ENCODE measurements around the gene SPATA19.
"Not testable (repeated sequence)": the region's sequence is repeated elsewhere in the genome, so short reads cannot be mapped to it uniquely, and the experiment has no call there.

Gene SPATA19

GRCh38 chr11:133845413-133845812 is at the start of gene SPATA19:
Gene SPATA19, minus strand, starts transcription at chr11:133845513. Its CDS starts 67 bp downstream, at chr11:133845446.
- DNase-seq, result no peak

- no peak for DNase-seq
Measured at GRCh38 chr11:133895061-133895479, 49.8 kb upstream of the SPATA19 start.

- no peak for DNase-seq
Measured at GRCh38 chr11:133893381-133893780, 48.1 kb upstream of the SPATA19 start.

GRCh38 chr11:133892584-133893380 is 47.5 kb upstream of the SPATA19 start:
- DNase-seq, result no peak

DNA sequence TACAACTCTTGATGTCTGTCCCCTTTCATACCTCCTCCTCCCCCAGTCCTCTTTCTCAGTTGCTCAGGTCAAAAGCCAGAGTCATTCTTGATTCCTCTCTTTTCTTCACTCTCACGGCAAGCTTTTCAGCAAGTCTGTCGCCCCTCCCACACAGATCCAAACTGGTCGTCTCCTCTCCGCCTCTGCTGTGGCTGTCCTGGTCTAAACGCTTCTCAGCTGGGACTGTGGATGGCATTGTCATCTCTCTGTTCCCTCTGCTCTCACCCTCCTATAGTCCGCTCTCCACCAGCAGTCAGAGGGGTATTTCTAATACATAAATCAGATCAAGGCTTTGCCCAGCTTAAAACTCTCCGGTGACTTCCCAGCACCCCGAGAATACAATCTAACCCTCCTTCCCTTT is 46.8 kb upstream of the SPATA19 start:
- DNase-seq, result no peak

DNA sequence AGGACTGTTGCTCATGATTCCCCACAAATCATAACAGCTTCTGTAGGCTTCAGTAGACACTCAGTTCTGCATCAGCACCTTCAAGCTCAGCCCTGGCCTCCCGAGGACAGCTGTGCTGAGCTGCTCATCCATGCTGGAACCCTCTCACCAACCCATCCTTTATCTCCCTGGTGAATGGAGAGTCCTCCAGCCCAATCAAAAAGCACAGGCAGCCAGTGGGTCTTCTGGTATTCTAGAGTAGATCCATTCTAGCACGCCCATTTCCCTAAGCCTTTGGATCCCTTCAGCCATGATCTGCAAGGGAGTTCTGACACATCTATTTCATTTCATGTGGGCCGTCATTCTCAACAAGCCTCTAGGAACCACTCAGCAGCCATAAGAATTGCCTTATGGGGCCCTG is 44.6 kb upstream of the SPATA19 start:
- DNase-seq, result no peak

- DNase-seq, result no peak
Measured at GRCh38 chr11:133889188-133889587, 43.9 kb upstream of the SPATA19 start.

- DNase-seq, result no peak
Measured at GRCh38 chr11:133887692-133888332, 42.5 kb upstream of the SPATA19 start.

DNA sequence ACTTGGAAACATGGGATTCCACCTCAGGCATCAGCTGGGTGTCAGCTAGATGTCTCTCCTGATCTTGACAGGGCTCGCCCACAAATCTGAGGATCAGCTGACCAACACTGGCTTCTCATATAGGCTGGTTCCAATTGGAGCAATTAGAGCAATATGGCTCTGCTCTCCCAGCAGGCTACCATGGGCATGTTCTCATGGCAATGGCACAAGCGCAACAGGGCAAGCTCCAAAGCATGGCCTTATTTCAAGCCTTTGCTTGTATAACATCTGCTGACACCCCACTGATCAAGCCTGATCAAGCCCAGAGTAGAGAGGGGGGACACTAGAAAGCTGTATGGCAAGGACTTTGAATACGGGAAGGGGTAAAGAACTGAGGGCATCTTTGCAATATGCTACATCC is 40.7 kb upstream of the SPATA19 start:
- DNase-seq, result no peak

- DNase-seq, result no peak
Measured at GRCh38 chr11:133872160-133872559, 26.8 kb upstream of the SPATA19 start.

GRCh38 chr11:133867456-133867855 is 22.1 kb upstream of the SPATA19 start:
- no peak for DNase-seq

- no peak for DNase-seq
Measured at GRCh38 chr11:133865466-133865865, 20.2 kb upstream of the SPATA19 start.

- DNase-seq, result no peak
Measured at GRCh38 chr11:133864756-133865155, 19.4 kb upstream of the SPATA19 start.

DNA sequence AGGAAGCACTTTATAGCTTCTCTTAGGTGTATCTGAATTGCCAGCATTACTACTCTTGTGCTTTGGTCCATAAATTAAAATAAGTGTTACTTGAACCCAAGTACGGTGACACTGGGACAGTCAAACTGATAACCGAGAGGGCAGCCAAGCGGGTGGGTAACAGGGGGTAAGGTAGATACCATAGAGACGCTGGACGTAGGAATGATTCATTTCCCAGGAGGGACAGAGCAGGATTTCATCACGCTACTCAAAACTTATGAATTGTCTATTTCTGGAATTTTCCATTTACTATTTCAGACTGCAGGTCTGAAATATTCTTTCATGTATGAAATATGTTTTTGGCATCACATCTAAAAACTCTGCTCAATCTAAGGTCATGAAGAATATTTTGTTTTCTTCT is 14.8 kb upstream of the SPATA19 start:
- DNase-seq, result no peak

DNA sequence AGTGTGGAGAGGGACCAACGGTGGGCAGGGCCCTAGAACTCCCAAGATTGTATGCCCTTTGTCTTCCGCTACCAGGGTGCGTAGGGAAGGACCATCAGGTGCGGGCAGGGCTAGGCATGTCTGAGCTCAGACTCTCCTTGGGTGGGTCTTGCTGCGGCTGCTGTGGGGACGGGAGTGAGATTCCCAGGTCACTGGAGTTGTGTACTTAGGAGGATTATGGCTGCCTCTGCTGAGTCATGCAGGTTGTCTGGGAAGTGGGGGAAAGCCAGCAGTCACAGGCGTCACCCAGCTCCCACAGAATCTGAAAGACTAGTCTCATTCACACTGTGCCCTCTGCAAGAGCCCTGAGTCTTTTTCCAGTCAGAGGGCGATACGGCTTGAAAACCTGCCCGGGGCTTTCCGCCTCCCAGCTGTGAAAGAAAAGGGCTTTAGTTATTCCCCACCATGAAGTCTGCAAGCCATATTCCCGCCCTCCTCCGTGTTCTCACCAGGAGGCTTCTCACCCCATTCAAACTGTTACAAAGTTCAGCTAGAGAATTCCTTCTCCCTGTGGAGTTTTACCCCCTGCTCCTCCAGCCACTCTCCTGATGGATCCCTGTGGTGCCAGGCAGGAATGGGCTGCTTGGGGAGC is 9.1 kb upstream of the SPATA19 start:
- not testable (repeated sequence) for DNase-seq

DNA sequence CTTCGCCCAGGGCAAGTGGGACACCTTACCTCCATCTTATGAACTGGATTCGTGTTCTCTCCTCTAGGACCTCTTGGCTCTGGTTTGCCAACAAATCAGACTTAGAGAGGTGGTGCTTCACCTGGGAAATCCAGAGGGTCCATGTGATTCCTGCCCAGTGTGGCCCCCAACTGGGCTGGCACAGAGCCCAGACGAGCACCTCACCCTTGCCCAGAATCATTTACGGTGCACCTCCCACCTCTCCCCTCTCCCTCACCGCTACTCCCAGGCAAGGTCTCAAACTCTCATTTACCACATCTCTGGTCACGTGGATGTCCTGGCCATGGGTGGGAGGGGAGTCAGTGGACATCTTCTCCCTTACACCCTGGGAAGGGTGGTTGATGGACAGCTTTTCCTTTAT is 1.1 kb downstream of the SPATA19 start:
- no peak for DNase-seq

DNA sequence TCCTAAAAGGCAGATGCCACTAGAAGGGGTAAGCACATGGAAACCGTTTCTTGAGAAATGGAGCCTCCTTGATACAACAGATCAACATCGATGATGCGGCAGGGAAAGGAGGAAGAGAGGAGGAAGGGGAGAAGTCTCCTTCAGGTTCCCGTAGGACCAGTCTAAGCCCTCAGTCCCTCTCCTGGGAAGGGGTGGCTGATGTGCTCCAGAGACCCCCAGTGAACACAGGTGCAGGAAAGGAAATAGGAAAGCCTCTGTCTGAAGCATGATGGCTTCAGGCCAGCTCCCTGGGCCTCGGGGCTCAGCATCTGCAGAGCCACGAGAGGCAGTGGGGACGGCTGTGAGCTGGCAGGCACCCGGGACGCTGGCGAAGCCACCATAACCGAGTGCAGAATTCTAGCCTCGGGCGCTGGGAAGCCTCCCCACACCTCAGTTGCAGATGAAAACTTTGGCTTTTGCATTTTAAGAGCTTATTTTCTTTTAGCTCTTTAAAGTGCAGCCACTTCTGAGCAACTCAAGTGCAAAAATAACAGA is 1.8 kb downstream of the SPATA19 start:
- no peak for DNase-seq

GRCh38 chr11:133842730-133843129 is 2.6 kb downstream of the SPATA19 start:
- no peak for DNase-seq

DNA sequence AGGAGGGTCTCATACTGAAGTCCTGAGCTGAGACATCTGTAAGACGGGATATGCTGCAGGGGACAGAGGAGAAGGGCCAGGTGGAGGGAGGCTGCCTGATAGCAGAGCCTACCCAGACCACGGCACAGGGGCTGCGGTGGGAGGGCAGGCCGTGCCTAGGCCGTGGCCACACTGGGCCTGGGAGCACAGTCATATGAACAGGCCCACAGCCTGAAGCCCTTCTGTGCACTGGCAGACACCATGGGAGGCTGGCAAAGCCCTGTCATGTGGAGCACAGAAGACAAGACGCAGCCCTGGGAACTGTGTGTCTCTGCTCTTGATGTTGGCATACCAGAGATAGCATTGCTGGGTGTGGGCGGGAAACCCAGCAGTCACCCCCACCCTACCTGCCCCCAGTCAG is 3.3 kb downstream of the SPATA19 start:
- no peak for DNase-seq

DNA sequence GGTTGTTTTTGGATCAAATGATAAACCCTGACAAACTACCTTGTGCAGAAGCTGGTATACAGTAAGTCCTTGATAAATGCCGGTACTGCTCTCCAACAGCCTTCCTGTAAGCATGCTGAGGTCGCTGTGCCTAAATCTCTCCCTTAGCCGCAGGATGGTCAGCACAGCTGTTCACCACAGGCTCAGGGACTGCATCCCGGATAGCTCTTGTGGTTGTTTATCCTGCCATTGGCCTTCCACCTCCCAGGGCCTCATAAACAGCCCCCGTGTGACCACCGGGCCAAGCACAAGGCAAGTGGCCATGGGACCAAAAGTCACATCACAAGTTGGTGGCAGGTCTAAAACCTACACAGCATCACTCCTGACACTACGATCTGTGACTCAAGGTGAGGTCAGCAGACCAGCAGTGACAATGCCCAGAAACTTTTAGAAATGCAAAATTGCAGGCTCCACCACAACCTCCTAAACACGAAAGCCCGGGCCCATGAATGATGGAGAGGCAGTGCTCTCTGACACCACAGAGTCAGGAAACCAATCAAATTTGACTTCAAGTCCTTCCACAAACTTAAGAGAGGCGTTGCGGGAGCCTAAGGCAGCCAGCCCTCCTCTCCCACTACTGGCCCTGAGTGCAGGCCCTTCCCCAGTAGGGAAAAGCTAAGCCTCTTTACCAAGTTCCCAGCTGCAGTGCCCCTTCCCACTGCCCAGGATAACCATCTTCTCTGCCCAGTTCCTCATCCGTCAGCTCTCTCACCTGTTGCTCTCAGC is 3.9 kb downstream of the SPATA19 start:
- no peak for DNase-seq

GRCh38 chr11:133840479-133840941 is 4.8 kb downstream of the SPATA19 start:
- DNase-seq, result no peak

DNA sequence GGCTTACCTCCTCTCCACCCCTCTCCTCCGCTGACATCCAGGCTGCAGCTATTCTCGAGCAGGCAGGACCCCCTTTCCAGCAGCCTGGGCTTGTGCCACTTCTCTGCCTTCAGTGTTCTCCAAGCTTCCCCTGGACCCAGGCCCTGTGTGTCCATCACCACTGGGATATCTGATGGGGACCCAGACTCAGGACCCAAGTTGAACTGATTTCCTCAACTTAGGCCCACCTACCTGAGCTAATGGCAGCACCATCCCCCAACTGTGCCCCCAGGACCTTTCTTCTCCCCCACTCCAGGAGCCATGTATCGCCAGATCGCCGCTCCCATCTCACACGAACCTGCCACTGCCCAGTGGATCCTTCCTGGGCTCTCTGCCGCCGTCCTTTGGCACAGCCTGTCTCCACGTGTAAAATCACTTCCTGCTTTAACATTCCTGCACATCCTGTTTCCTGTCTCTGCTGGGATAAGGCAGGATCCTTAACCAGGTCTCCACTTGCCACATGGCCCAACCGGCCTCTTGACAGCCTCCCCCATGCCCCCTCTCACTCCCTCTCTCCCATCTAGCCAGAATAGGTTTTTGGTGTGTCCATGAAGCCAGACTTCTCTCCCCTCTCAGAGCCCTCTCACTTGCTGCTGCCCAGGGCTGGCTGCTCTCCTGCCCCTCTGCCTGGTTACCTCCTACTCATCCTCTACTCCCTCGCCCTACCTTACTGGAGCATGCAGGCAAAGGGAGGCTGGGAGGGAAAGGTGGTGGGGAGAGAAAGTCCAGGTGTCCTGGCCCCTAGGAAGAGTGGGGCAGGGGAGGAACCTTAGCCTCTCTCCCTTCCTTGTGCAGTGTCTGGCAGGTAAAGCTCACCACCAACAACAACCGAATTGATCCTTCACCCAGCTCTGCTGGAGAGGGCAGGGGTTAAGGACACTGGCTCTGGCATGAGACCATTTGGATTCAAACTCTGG is 9.4 kb downstream of the SPATA19 start:
- no peak for DNase-seq
